ENCODE results near the gene FLCN. TPM values are rescaled to one million over a fixed set of nuclear protein-coding genes. Genes with fewer than 3 reads are reported as not detected.
A peak's percentile ranks its signal among the peaks of the same experiment; 100 is the strongest.

The FLCN gene
- total and polyA plus RNA-seq, 2 of the 13 experiments (the other 11 are each of a cell fraction or from before 2014, with no cell fraction given): 16.6 to 24.9 TPM

- H3K36me3 ChIP-seq (replicated peaks in 1 of 2; ENCODE audit: control insufficient read depth in 1 of 2, insufficient read depth in 2 of 2, low read length in 2 of 2): peaks cover 11 to 69% of the 10 kb centered on the region in 2 experiments
- no peak overlapping the region for H3K9ac ChIP-seq (ENCODE audit: insufficient read depth, low read depth, low read length)
- H3K27me3 ChIP-seq (ENCODE audit: control insufficient read depth in 1 of 2, insufficient read depth in 2 of 2, low read length in 2 of 2): no peaks in the 10 kb centered on the region
- H3K9me3 ChIP-seq (ENCODE audit: low read length): no peaks in the 10 kb centered on the region
- 92% methylated on average over 9 of the region's 9 CpGs for WGBS (ENCODE audit: low lambda C conversion rate)
- peak; percentile 30 for DNase-seq (ENCODE audit: low spot score)
- H3K4me1 ChIP-seq (ENCODE audit: insufficient read depth, low read length): no peaks in the 10 kb centered on the region
- intact Hi-C loops (cut with micrococcal nuclease; ENCODE audit: unreplicated experiment) (loop anchor here (5.0 kb wide), 1 partner anchor 42 kb away; no protein-coding TSS in a partner anchor), in situ Hi-C loops (cut with HindIII; ENCODE audit: extremely low pct_ligation_motif_present, low pct_unique_long_range_greater_than_20kb) (no loop called here)
- no TSS peak for BruUV-seq (replicated peaks)
- ChIA-PET CTCF (ENCODE audit: low intra/inter-chr PET ratio, low total read pairs) (interaction anchor here (1.2 kb wide), 1 partner anchor 43 kb away, joined by 4 read pairs; no protein-coding TSS in a partner anchor), POLR2A (no interaction called here)
- no peak overlapping the region for H3K4me2 ChIP-seq (ENCODE audit: low read depth, low read length)
- no peak overlapping the region for H2AFZ ChIP-seq (ENCODE audit: low read length)
- no peak overlapping the region for H3K4me3 ChIP-seq (replicated peaks in 1 of 3; ENCODE audit: insufficient read depth in 1 of 3, low read depth in 2 of 3, low read length in 3 of 3)
- H4K20me1 ChIP-seq (ENCODE audit: insufficient read depth, low read length): no peaks in the 10 kb centered on the region
- ATAC-seq: peak; percentile 44; the same call in 1 of the 3 replicates
- TF ChIP-seq ZNF362 (CRISPR knock-in tag; IDR thresholded peaks at IDR 0.05; ENCODE audit: borderline replicate concordance) (peak; percentile 69; the same call in 1 of the 2 replicates), CTCF (CRISPR knock-in tag; IDR thresholded peaks at IDR 0.05) (peak; percentile 44), STAG1 (CRISPR knock-in tag; IDR thresholded peaks at IDR 0.05) (peak; percentile 55), MTF1 (CRISPR knock-in tag; IDR thresholded peaks at IDR 0.05) (no peak)
- peak; percentile 56 for FAIRE-seq
- no peak overlapping the region for H3K27ac ChIP-seq (ENCODE audit: extremely low read length, insufficient read depth, low read length)
- no peaks in the 10 kb centered on the region for H3K79me2 ChIP-seq (ENCODE audit: insufficient read depth, low read length)
Measured at GRCh38 chr17:17269926-17270773, 33.2 kb upstream of the FLCN start.
